Measurements from ENCODE around the gene NCKAP5. TPM values are rescaled to one million over a fixed set of nuclear protein-coding genes. Genes with fewer than 3 reads are reported as not detected.

NCKAP5 gene
- total and polyA plus RNA-seq, 8 donors, result 0.23 to 1.5 (median 0.44) TPM

- H3K4me3 ChIP-seq, result no peak overlapping the region
- no peaks in the 10 kb centered on the region for H3K36me3 ChIP-seq
- H3K4me1 ChIP-seq, result no peaks in the 10 kb centered on the region
- WGBS, 2 donors, result 90 to 91% methylated on average over 1 of the region's 1 CpG
- DNase-seq (no peak), ATAC-seq (no peak), FAIRE-seq (no peak)
- no peak overlapping the region for H3K27ac ChIP-seq
- TF ChIP-seq CTCF (IDR thresholded peaks at IDR 0.05), result no peak
- no peaks in the 10 kb centered on the region for H3K27me3 ChIP-seq
- intact Hi-C loops (cut with DNase I), result no loop called here
- no peaks in the 10 kb centered on the region for H3K9me3 ChIP-seq
Measured at GRCh38 chr2:133098787-133099186, 469.5 kb downstream of the NCKAP5 start.

- intact Hi-C loops (cut with DNase I), result no loop called here
- no peak overlapping the region for H3K27ac ChIP-seq
- no peaks in the 10 kb centered on the region for H3K4me1 ChIP-seq
- FAIRE-seq, result no peak
- ATAC-seq, result no peak
- TF ChIP-seq CTCF (IDR thresholded peaks at IDR 0.05), result no peak
- 75 to 80% methylated on average over 3 of the region's 3 CpGs for WGBS, 2 donors
- H3K4me3 ChIP-seq, result no peak overlapping the region
- H3K27me3 ChIP-seq, result no peaks in the 10 kb centered on the region
- DNase-seq, result no peak
- no peaks in the 10 kb centered on the region for H3K9me3 ChIP-seq
- H3K36me3 ChIP-seq, result no peaks in the 10 kb centered on the region
Measured at GRCh38 chr2:133097666-133098065, 470.6 kb downstream of the NCKAP5 start.

GRCh38 chr2:133092571-133092970, 475.7 kb downstream of the NCKAP5 start:
- DNase-seq, result no peak
- no peaks in the 10 kb centered on the region for H3K36me3 ChIP-seq
- FAIRE-seq, result no peak
- intact Hi-C loops (cut with DNase I), result no loop called here
- H3K27ac ChIP-seq, result no peak overlapping the region
- no peaks in the 10 kb centered on the region for H3K9me3 ChIP-seq
- ATAC-seq, result no peak
- no peak overlapping the region for H3K4me3 ChIP-seq
- H3K27me3 ChIP-seq, result no peaks in the 10 kb centered on the region
- 75 to 78% methylated on average over 3 of the region's 3 CpGs for WGBS, 2 donors
- no peak for TF ChIP-seq CTCF (IDR thresholded peaks at IDR 0.05)
- no peaks in the 10 kb centered on the region for H3K4me1 ChIP-seq

GRCh38 chr2:133090358-133090757, 477.9 kb downstream of the NCKAP5 start:
- H3K27me3 ChIP-seq, result no peaks in the 10 kb centered on the region
- whole genome bisulfite sequencing, 2 donors, result 68 to 85% methylated on average over 2 of the region's 2 CpGs
- no peak for DNase-seq
- H3K27ac ChIP-seq, result no peak overlapping the region
- intact Hi-C loops (cut with DNase I), result no loop called here
- no peaks in the 10 kb centered on the region for H3K36me3 ChIP-seq
- H3K4me3 ChIP-seq, result no peak overlapping the region
- no peak for ATAC-seq
- H3K4me1 ChIP-seq, result no peaks in the 10 kb centered on the region
- no peaks in the 10 kb centered on the region for H3K9me3 ChIP-seq
- no peak for FAIRE-seq
- TF ChIP-seq CTCF (IDR thresholded peaks at IDR 0.05), result no peak

- Histone ChIP-seq H3K4me1 (no peaks in the 10 kb centered on the region), H3K9me3 (no peaks in the 10 kb centered on the region), H3K27me3 (no peaks in the 10 kb centered on the region), H3K36me3 (no peaks in the 10 kb centered on the region), H3K27ac (no peak overlapping the region), H3K4me3 (no peak overlapping the region)
- no peak for TF ChIP-seq CTCF (IDR thresholded peaks at IDR 0.05)
- DNase-seq (no peak), ATAC-seq (no peak), FAIRE-seq (no peak)
- intact Hi-C loops (cut with DNase I), result no loop called here
- 83 to 89% methylated on average over 6 of the region's 6 CpGs for WGBS, 2 donors
Measured at GRCh38 chr2:133086176-133086575, 482.1 kb downstream of the NCKAP5 start.

All from pancreas (tissue), 10 donors.